ENCODE results near the gene LMO3. TPM values are rescaled to one million over a fixed set of nuclear protein-coding genes. Genes with fewer than 3 reads are reported as not detected.

Gene LMO3
- total and polyA plus RNA-seq, 2 experiments from 2014 or later: 7.9 to 15.1 TPM

- Histone ChIP-seq H2AFZ (no peak overlapping the region), H3K27me3 (ENCODE audit: insufficient read depth) (no peaks in the 10 kb centered on the region), H3K36me3 (ENCODE audit: insufficient read depth) (no peaks in the 10 kb centered on the region), H3K4me3 (no peak overlapping the region), H4K20me1 (replicated peaks; ENCODE audit: insufficient read depth) (no peaks in the 10 kb centered on the region), H3K4me1 (ENCODE audit: insufficient read depth) (no peaks in the 10 kb centered on the region), H3F3A (replicated peaks; ENCODE audit: low read depth) (no peaks in the 10 kb centered on the region), H3K4me2 (no peak overlapping the region), H3K9me2 (ENCODE audit: insufficient read depth) (no peaks in the 10 kb centered on the region), H3K79me2 (replicated peaks; ENCODE audit: insufficient read depth) (no peaks in the 10 kb centered on the region), H3K27ac (ENCODE audit: low read depth) (no peak overlapping the region)
- H3K4me1 Mint-ChIP-seq: peaks cover 1% of the 10 kb centered on the region; the same call in 2 of the 3 replicates
- peaks cover 6% of the 10 kb centered on the region; the same call in 1 of the 3 replicates for H3K36me3 Mint-ChIP-seq (ENCODE audit: low read depth)
- H3K27me3 Mint-ChIP-seq (ENCODE audit: insufficient read depth, low read depth, poor library complexity): no peaks in the 10 kb centered on the region
- H3K9me3 Mint-ChIP-seq: peaks cover 5% of the 10 kb centered on the region; the same call in 2 of the 3 replicates
- no peak for DNase-seq (ENCODE audit: low spot score)
- no peak for ATAC-seq
- H3K27ac Mint-ChIP-seq: no peak overlapping the region
- no peak overlapping the region for H3K4me3 Mint-ChIP-seq
- TF ChIP-seq NANOG (IDR thresholded peaks at IDR 0.05; ENCODE audit: borderline replicate concordance): no peak
- TF ChIP-seq ZNF331 (CRISPR knock-in tag; IDR thresholded peaks at IDR 0.05; ENCODE audit: low read depth): no peak
- TF ChIP-seq EZH2phosphoT487 (IDR thresholded peaks at IDR 0.05; ENCODE audit: unreplicated experiment): no peak
- no peak for TF ChIP-seq REST (IDR thresholded peaks at IDR 0.05; ENCODE audit: unreplicated experiment)
- no peak for TF ChIP-seq POLR2AphosphoS5 (IDR thresholded peaks at IDR 0.05; ENCODE audit: low read depth)
- no peak for TF ChIP-seq ZNF462 (CRISPR knock-in tag; IDR thresholded peaks at IDR 0.05)
- TF ChIP-seq EZH2 (IDR thresholded peaks at IDR 0.05; ENCODE audit: low read depth, unreplicated experiment): no peak
- TF ChIP-seq ETS1 (IDR thresholded peaks at IDR 0.05): no peak
Observed at GRCh38 chr12:16581416-16581815, 24.5 kb downstream of the LMO3 start.
